GM21515 (cell line): ENCODE measurements around the gene PTPRN2.
"Not testable (repeated sequence)": the region's sequence is repeated elsewhere in the genome, so short reads cannot be mapped to it uniquely, and the experiment has no call there.

Experiments
- ATAC-seq: cut with Tn5 transposase; IDR thresholded peaks from one replicate; pipeline ENCODE4 v1.9.1; 2021; ENCODE audit not compliant: unreplicated experiment

The PTPRN2 gene

DNA sequence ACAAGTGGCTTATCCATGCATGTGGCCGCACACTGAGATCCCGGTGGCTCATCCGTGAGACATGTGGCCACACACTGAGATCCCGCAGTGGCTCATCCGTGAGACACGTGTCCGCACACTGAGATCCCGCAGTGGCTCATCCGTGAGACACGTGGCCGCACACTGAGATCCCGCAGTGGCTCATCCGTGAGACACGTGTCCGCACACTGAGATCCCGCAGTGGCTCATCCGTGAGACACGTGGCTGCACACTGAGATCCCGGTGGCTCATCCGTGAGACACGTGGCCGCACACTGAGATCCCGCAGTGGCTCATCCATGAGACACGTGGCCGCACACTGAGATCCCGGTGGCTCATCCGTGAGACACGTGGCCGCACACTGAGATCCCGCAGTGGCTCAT, 181.9 kb downstream of the PTPRN2 start:
- not testable (repeated sequence) for ATAC-seq

DNA sequence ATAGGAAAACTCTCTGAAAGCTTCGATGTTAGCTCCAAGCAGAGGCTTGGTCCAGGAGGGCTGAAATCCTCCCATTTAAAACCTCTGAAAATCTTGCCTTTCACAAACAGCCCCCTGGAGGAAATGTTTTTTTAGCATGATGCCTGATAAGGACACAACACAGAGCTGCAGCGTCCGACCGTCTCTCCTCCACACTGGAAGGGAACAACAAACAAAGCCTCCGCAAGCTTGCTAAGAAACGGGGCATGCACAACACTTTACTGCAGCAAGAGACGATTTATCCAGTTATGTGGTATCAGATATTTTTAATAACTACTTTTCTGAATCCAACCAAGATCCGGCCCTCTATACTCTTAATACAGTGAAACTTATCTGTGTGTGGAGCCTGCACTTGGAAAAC, 182.3 kb downstream of the PTPRN2 start:
- ATAC-seq: no peak

DNA sequence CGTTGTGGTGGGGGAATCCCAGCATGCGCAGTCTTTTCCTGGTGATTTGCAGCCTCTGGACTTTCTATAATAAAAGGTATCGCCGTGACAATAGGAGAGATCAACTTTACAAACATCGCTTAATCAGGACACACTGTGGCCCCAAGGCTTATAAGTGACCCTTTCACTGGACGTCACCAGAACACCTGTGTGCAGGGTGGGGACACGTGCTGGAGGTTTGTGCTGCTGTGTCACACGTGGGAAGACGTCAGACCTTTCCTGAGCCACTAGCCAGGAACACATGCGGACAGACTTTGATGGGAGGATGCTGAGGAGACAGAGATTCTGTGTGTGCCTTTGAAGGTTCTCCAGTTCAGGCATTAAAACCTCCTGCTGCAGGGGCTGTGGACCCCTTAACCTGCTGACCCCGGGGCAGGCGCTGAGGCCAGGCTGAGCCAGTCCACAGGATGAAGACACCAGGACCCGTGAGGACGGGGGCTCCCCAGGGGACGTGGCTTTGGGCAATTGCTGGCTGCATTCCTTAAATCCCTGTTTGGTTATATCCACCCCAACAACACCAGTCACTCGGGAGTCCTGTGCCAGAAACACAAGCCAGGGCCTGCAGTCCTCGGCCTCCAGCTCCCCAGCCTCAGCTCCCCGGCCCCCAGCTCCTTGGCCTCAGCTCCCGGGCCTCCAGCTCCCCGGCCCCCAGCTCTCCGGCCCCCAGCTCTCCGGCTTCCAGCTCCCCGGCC, 183.4 kb downstream of the PTPRN2 start:
- ATAC-seq: no peak

DNA sequence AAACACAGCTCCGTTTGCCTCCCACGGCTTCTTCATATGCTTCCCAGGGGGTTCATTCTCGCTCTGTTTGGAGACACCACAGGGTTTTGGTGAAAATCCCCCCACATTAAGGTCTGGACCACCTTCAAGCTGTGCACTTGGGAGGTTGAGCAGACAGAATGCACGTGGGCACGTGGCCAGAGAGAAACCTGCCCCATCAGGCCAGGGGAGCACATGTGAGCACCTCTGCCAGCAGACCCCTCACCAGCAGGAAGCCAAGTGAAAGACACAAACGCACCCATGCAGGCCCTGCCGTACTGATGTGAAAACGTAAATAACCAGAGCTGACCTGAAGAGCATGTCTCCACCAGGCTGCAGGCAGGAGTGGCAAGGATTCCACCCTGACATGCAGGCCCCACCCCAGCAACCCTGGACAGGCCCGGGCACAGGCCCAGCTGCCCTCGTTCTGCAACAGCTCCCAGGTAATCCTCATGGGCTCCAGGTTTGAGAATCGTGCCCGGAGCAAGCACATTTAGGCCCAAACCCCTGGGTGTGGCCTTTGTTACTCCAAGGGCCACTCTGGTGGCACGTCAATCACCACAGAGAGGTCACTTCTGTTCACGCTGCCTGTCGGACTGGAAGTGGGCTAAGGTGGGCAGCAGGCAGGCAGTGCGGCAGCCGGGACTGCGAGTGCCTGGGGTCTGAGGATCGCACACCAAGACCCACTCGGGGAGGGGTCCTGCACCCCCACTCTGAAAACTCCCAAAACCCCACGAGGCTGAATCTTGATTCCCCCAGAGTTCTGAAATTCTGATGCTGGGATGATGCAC, 184.4 kb downstream of the PTPRN2 start:
- ATAC-seq: no peak

DNA sequence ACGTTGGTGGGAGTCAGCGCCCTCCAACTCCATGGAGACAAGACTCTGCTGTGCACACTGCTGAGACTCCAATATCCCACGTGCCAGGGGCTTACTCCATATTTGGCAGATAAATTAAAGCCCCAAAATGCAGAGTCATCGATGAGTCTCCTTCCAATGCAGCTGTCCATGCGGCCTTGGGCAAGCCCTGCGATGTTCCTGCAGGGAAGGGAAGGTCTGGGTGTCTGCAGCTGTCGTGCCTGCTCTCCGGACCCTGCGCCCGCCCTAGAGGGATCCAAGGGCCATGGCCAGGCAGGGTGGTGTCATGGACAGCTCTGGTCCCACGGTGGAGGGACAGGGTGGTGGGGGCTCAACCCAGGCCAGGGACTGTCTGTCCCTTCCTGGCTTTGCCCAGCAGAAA, 185.2 kb downstream of the PTPRN2 start:
- ATAC-seq: no peak

DNA sequence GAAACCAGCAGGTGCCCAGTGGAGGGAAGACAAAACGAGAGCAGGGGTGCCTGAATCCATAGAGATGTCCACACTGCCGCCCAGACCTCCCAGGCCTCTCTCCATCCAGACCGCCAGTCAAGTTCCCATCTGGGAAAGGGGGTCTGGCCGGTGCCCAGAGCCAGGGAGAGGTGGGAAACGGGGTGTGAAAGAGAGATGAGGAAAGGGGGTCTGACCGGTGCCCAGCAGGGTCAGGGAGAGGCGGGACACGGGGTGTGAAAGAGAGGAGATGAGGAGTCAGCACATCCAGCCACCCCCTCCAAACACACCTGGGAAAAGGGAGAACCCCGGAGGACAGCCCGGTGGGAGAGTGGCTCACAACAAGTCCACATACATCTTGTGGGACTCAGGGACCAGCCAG, 185.8 kb downstream of the PTPRN2 start:
- ATAC-seq: no peak

DNA sequence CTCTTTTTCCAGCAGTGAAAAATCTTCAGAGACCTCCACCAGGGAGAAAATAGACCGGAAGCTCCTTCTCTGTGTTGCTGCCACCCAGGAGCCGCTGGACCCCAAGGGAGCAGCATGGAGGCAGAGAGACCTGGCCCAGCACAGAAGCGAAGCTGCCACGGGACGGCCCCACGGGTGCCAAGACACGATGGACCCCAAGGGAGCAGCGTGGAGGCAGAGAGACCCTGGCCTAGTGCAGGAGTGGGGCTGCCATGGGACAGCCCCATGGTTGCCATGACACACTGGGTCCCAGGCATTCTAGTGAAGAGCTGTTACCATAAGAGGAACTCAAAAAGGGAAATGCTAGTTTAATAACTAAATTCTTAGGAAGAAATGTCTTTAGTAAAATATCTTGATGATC, 186.3 kb downstream of the PTPRN2 start:
- no peak for ATAC-seq

DNA sequence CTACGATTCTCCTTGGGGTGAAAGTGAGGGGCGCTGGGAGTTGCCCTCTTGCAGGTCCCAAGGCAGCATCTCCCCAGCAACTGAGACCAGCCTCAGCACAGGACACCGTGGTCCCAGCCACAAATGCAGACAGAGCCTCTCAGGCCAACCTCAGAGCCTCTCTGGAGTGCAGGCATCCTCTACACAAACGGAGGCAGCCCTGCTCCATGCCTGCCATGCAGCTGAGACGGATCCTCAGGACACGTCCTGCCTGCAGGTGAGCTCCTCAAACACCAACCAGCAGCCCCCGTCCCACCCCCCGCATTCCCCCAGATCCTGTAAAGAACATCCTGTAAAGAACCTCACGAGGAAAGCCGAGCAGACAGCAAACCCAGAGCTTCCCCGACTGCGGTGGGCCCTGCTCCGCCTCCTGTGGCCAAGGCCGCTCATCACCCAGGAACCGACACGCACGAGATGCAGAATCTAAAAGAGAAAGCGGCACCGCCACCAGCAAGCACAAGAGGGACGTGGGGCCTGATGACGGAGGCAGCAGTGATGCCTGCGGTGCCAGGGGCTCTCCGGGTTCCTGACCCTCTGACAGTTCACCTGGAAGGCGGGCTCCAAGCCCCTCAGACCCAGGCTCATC, 186.9 kb downstream of the PTPRN2 start:
- no peak for ATAC-seq

DNA sequence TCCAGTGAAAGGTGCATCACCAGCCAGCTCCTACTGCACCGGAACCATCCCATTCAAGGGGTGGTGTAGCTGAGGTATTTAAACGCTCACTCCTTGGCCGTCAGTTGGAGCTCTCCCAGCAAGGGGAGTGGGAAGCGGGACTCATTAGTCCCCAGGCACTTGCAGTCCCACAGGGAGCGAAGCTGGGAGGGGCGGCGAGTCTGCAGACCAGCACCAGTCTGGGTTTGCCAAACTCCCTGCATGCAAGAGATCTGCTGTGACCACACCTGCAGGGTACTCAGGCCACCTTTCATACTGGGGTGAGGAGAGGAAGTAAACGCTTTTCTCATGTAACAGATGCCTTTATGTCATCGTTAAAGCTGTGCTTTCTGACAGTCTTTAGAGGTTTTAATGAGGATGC, 187.9 kb downstream of the PTPRN2 start:
- no peak for ATAC-seq

DNA sequence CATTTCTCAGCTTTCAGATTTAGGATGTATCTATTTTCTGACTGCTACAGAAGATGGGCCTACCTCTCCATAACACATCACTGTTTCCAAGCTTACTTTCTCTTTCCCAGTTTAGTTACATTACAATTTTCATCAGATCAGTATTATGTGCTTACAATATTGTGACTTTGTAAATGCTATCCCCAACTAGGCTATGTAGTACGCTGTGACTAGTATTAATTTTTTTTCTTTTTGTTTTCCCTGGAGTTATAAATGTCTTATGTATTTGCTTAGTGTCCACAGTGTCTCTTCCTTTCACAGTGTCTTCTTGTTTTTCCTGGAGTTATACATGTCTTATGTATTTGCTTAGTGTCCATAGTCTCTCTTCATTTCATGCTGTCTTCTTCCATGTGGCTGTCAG, 188.9 kb downstream of the PTPRN2 start:
- no peak for ATAC-seq

DNA sequence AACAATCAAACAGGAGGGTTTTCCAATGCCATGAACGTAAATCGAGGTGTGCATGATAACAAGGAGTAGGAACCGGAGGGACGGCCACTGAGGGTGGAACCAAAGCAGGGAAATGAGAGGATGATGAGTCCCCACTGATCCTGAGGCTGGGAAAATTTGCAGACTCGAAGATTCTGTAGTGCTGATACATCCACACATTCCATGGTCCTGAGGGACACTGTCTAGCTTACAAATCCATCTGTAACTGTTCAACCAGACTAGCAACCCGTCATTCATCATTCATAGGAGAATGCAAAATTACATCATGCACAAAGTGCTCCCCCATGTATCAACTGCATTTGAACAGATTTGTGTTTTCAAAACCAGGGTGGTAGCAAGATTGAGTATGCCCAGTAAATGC, 189.7 kb downstream of the PTPRN2 start:
- ATAC-seq: no peak

DNA sequence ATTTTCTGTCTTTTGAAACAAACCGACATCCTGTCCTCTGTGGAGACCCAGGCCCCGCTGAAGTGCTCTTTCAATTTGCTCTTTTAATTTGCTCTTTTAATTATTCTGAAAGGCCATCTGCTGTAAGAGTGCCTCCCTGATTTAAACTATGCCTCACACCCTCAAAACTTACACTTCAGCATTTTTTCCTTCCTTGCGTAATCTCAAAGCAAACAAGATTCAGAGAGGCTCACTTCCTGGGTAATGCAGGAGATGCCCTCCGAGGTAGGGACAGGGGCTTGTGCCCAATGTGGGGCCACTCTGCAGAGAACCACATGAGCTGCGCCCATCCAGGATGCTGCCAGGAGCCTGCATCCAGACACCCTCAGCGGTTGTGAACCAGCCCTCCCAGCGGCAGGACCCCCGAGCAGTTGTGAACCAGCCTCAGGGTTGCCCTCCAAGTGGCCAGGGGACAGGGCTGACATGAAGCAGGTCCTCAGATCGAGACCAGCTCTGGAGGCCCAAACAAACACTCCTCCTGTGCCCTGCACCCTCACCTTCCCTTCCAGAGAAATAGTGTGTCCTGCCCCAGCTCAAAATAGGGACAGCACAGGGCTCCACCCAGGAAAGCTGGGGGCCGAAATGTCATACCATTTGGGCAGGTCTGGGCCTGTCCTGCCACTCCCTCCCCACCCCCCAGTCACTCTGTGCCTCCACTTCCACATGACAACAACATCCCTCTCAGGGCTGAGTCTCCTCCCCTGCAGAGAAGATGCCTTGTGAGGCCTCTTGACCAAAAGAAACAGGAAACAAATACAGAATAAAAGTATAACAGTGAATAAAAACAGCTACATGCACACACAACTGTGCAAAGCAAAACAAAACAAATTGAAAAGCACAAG, 190.4 kb downstream of the PTPRN2 start:
- ATAC-seq: no peak

DNA sequence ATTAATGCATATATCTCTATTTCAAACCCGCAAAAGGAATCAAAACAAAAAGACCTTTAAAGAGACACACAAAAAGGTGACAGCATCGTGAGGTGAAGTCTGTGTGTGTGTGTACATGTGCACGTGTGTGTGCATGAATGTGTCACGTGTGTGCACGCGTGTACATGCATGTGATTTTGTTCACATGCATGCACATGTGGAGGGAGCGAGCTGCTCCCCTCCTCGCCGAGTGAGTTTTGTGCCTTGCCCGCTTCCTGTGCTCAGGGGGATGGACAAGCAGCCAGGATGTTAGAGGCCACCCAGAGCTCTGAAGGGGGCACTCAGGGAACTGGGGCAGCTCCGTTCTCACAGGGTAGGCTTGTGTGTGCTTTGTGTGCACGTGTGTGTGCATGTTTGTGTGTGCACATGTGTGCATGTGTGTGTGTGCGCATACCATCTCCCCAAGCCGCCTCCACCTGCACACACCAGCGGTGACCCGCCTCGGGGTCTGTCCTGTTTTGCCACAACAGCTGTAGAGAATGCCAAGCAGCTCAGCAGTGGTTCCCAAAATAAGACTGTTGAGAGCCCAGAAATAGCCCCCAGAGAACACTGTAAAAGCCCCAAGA, 191.2 kb downstream of the PTPRN2 start:
- ATAC-seq: no peak

DNA sequence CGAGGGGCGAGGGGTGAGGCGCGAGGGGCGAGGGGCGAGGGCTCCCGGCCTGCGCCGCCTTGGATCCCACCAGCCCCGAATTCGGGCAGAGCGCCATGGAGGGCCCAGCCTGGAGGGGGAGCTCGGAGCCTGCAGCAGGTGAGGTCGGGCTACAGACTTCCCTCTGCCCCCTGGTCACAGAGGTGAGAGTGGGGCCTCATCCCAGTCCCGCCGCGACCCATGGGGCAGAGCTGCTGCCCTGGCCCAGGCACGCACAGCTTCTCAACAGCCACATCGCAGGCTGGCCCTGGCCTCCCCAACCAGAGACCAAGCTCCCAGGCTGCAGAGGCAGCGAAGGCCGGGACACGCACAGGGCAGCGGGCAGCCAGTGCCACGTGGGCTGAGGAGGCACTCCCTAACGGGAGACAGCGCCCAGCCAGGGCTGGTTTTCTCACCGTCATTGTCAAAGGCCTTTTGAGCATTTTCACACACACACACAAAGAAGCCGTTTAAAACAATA, 191.8 kb downstream of the PTPRN2 start:
- ATAC-seq: no peak

DNA sequence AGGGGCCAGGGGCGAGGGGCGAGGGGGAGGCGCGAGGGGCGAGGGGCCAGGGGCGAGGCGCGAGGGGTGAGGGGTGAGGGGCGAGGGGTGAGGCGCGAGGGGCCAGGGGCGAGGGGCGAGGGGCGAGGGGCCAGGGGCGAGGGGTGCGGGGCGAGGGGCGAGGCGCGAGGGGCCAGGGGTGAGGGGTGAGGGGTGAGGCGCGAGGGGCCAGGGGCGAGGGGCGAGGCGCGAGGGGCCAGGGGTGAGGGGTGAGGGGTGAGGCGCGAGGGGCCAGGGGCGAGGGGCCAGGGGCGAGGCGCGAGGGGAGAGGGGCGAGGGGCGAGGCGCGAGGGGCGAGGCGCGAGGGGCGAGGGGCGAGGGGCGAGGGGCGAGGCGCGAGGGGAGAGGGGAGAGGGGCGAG, 192.3 kb downstream of the PTPRN2 start:
- ATAC-seq: no peak

DNA sequence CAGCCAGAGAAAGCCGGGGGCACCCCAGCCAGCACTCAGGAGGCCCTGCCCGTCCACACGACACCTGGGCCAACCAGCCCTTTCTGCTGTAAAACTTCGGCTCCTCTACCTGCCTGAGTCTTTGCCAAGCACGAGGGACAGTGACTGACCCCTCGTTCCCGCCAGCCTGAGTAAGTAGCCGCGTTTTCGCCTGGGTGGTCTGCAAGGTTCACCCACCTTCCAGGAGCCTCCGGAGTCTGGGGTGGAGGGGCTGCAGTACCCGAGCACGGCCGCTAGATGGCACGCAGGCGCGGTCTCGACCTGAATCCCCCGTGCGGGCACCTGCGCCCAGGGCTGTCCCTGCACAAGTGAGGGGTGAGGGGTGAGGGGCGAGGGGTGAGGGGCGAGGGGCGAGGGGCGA, 192.7 kb downstream of the PTPRN2 start:
- no peak for ATAC-seq

DNA sequence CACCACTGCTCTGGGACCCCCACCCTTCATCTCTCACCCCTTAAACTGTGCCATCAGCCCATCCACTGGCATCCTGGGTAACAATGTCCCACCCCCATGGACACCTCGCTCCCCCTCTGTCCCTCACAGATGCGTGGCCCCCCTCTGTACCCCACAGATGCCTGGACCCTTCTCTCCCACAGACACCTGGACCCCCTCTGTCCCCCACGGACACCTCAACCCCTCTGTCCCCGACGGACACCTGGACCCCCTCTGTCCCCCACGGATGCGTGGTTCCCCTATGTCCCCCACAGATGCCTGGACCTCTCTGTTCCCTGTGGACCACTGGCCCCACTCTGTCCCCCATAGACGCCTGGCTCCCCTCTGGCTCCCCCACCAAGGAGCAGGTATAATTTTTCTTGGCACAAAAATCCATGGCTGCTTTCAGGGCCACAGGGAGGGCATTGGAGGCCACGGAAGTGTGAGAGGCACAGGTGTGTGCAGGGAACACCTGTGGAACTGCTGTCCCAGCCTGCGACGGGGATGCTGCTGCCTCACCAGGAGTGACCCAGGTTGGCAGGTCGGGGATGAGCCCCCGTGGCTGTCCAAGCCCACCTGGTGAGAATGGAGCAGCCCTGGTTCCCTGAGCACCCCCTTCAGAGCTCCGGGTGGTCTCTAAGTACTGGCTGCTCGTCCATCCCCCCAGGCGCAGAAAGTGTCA, 193.5 kb downstream of the PTPRN2 start:
- no peak for ATAC-seq

DNA sequence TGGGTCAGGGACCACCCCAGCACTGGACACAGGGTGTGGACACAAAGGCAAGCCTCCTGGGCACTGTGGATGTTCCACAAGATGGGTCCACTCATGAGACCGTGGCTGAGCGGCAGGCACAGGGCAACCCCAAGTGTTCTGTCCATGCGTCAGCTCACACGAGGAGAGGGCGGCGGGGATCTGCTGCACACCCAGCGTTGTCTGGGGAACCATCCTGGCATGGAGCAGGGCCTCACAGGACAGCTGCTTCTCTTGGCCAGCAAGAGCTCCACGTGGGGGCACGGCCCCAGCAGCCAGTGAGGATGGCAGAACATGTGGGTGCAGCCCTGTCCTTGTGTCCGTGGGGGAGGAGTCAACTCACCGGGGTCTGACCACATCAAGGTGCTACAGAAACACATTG, 195.4 kb downstream of the PTPRN2 start:
- no peak for ATAC-seq

DNA sequence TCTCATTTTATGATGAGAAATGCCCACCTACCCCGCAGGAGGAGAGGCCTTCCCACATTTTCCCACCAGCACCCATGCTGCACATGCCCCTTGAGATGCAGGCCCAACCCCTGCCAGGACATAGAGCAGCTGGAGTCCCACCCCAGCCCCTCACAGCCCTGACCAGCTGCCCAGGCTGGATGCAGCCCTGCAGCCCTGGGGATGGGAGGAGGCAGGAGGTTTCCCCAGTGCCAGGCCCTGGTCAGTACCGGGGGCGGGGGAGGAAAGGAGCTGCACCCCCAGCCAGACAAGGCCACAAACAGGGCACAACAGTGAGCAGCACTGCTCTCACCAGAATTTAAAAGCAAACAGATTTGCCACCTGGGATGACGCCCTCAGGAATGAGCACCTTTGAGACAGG, 196.1 kb downstream of the PTPRN2 start:
- ATAC-seq: no peak

DNA sequence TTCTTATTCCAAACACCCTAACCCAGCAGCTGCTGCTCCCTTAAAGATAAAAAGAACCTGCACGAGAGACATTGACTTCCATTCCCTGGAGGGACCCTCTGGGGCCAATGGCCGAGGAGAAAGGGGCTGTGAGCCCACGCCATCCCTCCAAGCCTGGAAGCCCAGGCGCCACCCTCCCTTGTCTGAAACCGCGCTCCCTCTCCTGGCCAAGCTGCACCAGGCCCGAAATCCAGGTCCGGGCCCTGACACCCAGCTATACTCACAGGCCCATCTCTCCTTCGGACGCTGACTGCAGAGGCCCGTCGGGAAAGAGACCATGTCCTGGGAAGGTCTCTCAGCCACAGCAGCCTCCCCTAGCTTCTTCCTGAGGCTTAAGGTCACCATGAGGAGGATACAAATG, 196.5 kb downstream of the PTPRN2 start:
- ATAC-seq: no peak
